LNCAP (cell line): ENCODE results near the gene ANTKMT.

Source experiments
- TF ChIP-seq, protein P1 (sequence below): fragments of 450-650 bp; IDR thresholded peaks from 2 replicates; pipeline ENCODE4 v1.5.1; 2017; ENCODE audit warnings: mild to moderate bottlenecking

Gene ANTKMT

DNA sequence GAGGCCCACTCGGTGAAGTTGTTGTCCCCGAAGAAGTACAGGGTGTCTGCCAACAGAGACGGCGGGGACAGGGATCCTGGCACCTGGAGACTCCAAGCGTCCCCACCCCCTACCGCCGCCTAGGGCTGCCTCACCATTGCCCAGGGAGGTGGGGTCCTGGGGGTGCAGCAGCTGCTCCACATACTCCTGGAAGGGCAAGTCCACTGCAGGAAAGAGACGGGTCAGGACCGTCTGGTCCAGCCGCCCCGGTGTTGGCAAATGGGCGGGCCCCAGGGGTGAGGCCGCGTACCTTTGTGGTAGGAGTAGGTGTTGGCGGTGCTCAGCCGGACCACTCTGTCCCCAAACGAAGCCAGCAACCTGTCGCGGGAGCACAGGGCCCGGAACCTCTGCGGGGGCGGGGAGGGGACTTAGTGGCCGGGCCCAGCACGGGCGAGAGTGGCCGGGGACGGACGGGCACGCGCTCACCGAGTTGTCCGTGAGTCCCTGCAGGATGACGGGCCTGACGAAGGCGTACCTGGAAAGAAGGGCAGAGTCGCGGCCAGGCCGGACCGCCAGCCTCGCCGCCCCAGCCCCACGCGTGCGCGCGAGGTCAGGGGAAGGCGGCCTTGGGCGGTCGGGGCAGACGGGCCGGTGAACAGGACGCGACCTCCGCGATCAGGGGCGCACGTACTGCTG lies 37.4 kb upstream of the ANTKMT start:
- TF ChIP-seq, protein P1, sequence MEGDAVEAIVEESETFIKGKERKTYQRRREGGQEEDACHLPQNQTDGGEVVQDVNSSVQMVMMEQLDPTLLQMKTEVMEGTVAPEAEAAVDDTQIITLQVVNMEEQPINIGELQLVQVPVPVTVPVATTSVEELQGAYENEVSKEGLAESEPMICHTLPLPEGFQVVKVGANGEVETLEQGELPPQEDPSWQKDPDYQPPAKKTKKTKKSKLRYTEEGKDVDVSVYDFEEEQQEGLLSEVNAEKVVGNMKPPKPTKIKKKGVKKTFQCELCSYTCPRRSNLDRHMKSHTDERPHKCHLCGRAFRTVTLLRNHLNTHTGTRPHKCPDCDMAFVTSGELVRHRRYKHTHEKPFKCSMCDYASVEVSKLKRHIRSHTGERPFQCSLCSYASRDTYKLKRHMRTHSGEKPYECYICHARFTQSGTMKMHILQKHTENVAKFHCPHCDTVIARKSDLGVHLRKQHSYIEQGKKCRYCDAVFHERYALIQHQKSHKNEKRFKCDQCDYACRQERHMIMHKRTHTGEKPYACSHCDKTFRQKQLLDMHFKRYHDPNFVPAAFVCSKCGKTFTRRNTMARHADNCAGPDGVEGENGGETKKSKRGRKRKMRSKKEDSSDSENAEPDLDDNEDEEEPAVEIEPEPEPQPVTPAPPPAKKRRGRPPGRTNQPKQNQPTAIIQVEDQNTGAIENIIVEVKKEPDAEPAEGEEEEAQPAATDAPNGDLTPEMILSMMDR: no peak

DNA sequence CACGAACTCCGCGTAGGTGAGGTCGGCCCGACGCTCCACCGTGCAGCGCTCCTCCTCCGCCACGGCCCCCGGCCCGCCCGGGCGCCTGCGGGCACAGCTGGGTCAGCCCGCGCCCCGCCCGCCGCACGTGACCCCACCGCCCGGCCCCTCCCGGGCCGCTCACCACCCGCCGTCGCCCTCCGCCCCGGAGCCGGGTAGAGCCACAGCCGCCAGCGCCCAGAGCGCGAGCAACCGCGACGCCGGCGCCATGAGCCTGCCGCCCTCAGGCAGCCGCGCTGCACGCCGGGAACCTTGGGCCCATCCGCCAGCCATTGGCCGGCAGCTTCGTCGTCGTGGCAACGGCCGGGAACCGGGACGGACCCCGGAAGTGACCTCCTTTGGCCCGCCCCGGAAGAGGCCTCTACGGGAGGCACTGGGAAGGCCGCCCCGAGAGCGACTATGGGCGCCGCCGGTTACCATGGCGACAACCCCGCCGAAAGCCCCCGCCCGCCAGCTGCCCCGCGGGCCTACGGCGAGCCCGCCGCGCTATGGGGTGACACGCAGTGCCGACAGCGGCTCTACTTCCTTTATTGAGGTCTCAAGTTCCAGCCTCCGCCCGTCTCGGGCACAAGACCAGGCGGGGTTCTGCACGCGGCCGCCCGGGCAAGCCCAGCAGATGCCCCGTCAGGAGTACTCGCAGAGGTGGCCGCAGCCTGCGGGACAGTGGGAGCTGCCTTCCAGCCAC lies 36.7 kb upstream of the ANTKMT start, which contains the start of gene JMJD8:
JMJD8 (minus strand) TSS at position 264 of the 724 bp plus-strand sequence; CDS start at position 249, 15 bp downstream.
- TF ChIP-seq, protein P1: no peak

DNA sequence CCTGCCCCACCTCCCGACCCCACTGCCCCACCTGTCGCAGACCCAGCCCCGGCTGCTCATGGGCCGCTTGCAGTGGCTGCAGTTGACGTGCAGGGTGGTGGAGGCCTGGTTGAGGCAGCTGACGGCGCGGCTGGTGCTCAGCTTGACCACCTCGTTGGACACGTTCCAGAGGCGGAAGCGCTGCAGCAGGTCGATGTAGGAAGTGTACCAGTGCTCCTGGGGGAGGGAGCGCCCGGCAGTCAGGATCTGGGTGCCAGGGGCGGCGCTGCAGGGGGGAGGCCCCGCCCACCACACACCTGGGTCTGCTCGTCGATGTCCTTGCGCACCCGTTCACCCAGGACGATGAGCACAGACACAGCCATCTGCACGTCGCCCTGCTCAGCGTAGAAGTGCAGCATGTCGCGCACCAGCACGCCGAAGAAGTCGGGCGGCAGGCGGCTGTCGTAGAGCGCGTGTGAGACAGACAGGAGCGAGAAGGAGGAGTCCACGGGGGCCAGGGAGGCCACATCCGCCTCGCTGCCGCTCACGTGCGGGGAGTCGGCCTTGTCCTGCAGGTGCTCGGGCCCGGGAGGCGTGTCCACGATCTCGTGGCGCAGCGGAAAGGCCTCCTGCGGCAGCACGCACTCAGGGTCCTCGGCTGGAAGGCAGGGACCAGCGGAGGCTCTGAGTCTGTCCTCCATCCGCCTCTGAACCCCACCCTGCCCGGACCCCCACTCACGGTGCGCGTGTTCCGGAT lies 35.8 kb upstream of the ANTKMT start:
- TF ChIP-seq, protein P1: no peak

DNA sequence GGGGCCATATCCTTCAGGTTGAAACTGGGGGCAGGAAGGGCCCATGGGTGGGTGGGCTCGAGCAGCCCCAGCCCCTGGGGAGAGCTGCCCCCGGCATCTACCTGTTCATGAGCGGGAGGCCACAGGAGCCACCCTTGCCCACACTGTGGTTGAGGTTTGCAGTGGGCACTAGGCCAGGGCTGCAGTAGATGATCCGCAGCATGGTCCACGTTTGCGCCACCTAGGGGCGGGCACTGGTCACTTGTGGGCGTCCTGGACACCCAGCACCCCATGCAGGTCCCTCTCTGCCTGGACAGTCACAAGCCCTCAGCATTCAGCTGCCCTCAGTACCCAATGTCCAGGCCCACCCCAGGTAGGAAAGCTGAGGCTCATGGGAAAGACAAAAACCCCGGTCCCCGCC lies 35.0 kb upstream of the ANTKMT start:
- TF ChIP-seq, protein P1: peak; percentile 65

DNA sequence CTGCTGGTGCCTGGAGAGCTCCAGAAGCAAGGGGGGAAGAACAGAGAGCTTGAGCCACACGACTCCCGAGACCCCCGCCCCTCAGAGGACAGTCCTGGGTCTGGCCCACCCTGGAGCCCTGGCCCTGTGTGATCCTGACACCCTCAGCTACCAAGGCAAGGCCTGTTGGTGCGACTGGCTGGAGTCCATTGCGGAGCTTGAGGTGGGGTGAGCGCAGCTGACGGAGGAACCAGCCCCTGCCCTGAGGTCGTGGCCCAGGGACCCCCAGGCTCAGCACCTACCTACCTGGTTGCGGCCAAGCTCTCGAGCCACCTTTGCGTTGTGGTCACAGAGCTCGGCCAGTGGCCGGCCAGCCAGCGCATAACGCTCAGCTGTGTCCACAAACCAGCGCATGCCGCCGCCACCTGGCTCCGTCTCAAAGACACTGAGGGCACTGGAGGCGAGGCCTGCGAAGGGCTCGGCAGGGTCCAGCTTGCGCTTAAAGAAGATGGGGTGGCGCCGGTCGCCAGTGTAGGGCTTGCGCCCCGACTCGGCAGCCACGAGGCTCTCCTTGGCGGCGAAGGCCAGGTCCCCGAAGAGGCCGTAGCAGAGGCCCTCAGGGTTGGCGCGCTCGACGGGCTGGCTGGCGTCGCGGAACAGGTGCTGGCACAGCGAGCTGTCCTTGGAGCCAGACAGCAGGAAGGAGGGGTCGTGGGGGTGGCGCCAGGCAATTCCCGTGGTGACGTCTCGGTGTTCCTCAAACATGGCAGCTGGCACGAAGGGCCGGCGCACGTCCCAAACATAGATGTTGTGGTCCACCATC lies 34.3 kb upstream of the ANTKMT start:
- TF ChIP-seq, protein P1: no peak

DNA sequence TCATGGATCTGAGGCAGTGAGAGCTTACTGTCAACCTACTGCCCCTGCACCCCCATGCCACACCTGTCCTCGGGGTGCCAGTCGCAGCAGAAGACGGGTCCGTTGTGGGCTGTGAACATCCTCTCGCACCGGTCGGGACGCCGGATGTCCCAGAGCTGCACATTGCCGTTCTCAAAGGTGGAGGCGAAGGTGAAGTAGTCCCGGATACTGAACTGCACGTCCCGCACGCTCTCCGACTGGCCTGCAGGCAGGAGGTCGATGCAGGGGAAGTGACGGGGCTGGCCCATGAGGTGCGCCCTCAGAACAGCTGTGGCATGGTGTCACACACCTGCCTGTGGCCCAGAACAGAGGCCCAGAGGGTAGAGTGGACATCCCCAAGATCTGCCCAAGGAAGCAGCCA lies 33.4 kb upstream of the ANTKMT start:
- TF ChIP-seq, protein P1: no peak
